HEK293 (cell line): ENCODE measurements around the gene GRID2.

Source experiments
- CTCF ChIA-PET: fragments of 350-600 bp; formaldehyde crosslinking; extraction: SDS; loops from one replicate; lab custom pipeline; 2021; ENCODE audit warnings: antibody characterized with exemption; lab: Yijun Ruan, JAX
- POLR2A ChIA-PET: fragments of 300-600 bp; formaldehyde crosslinking; extraction: SDS; loops from one replicate; lab custom pipeline; 2020; ENCODE audit warnings: antibody characterized with exemption, inconsistent platforms; lab: Yijun Ruan, JAX
- H3K27ac ChIP-seq: fragments of 200-500 bp; sonication (Bioruptor generic); 2 replicates; pipeline ENCODE4 v1.5.1; 2014; ENCODE audit warnings: low read depth, low read length, control low read depth, inconsistent platforms; ENCODE audit errors: extremely low read depth
- H3K36me3 ChIP-seq, 2 experiments: fragments of 200-500 bp in 1 of 2; sonication (Bioruptor generic) in 1 of 2; 1 replicate in 1 of 2; 2 replicates in 1 of 2; pipeline ENCODE4 v1.5.1; 2014 to 2017; ENCODE audit warnings: inconsistent platforms in 2 of 2, low read length in 2 of 2; ENCODE audit not compliant: control insufficient read depth in 2 of 2, insufficient read depth in 1 of 2
- H3K4me1 ChIP-seq: fragments of 200-500 bp; sonication (Bioruptor generic); 2 replicates; pipeline ENCODE4 v1.5.1; 2014; ENCODE audit warnings: mild to moderate bottlenecking, low read length, inconsistent platforms; ENCODE audit not compliant: control insufficient read depth, insufficient read depth
- H3K4me3 ChIP-seq: 2 replicates; pipeline ENCODE4 v1.5.1; 2011; ENCODE audit warnings: low read depth, mild to moderate bottlenecking, control low read depth, low read length, moderate library complexity
- H3K9me3 ChIP-seq: fragments of 200-500 bp; sonication (Bioruptor generic); 2 replicates; pipeline ENCODE4 v1.5.1; 2014; ENCODE audit warnings: low read depth, low read length, inconsistent platforms; ENCODE audit not compliant: control insufficient read depth, insufficient read depth
- IKZF3 ChIP-seq: fragments of 450-650 bp; IDR thresholded peaks from 2 replicates; pipeline ENCODE4 v1.5.0; 2018; ENCODE audit warnings: missing biosample characterization, mild to moderate bottlenecking, missing genetic modification characterization, moderate library complexity
- KLF10 ChIP-seq: fragments of 450-650 bp; IDR thresholded peaks from 2 replicates; pipeline ENCODE4 v1.5.1; 2018; ENCODE audit warnings: missing biosample characterization, mild to moderate bottlenecking, missing genetic modification characterization
- KLF8 ChIP-seq: fragments of 450-650 bp; formaldehyde crosslinking; IDR thresholded peaks from 2 replicates; pipeline ENCODE4 v1.5.1; 2016; ENCODE audit warnings: missing biosample characterization, missing genetic modification characterization
- PRDM6 ChIP-seq: fragments of 450-650 bp; formaldehyde crosslinking; IDR thresholded peaks from 2 replicates; pipeline ENCODE4 v1.5.1; 2017; ENCODE audit warnings: missing biosample characterization, missing genetic modification characterization
- ZFP41 ChIP-seq: fragments of 450-650 bp; formaldehyde crosslinking; IDR thresholded peaks from 2 replicates; pipeline ENCODE4 v1.5.1; 2016; ENCODE audit warnings: missing biosample characterization, missing genetic modification characterization, borderline replicate concordance
- ZNF140 ChIP-seq: fragments of 450-650 bp; formaldehyde crosslinking; IDR thresholded peaks from 2 replicates; pipeline ENCODE4 v1.5.1; 2016; ENCODE audit warnings: missing biosample characterization, missing genetic modification characterization
- ZNF19 ChIP-seq: fragments of 450-650 bp; formaldehyde crosslinking; IDR thresholded peaks from 2 replicates; pipeline ENCODE4; 2016; ENCODE audit warnings: missing biosample characterization, missing genetic modification characterization, low read depth
- ZNF214 ChIP-seq: fragments of 450-650 bp; formaldehyde crosslinking; IDR thresholded peaks from 2 replicates; pipeline ENCODE4 v1.5.1; 2017; ENCODE audit warnings: missing biosample characterization, mild to moderate bottlenecking, missing genetic modification characterization, borderline replicate concordance
- ZNF280C ChIP-seq: fragments of 450-650 bp; formaldehyde crosslinking; IDR thresholded peaks from 2 replicates; pipeline ENCODE4 v1.5.1; 2016; ENCODE audit warnings: missing biosample characterization, missing genetic modification characterization
- ZNF449 ChIP-seq: fragments of 450-650 bp; formaldehyde crosslinking; IDR thresholded peaks from 2 replicates; pipeline ENCODE4 v1.5.1; 2017; ENCODE audit warnings: missing biosample characterization, mild to moderate bottlenecking, missing genetic modification characterization, moderate library complexity
- ZNF664 ChIP-seq: fragments of 450-650 bp; formaldehyde crosslinking; IDR thresholded peaks from 2 replicates; pipeline ENCODE4 v1.5.1; 2016; ENCODE audit warnings: missing biosample characterization, missing genetic modification characterization
- ZNF677 ChIP-seq: fragments of 450-650 bp; IDR thresholded peaks from 2 replicates; pipeline ENCODE4 v1.5.0; 2018; ENCODE audit warnings: missing biosample characterization, mild to moderate bottlenecking, missing genetic modification characterization, moderate library complexity
- ZNF704 ChIP-seq: fragments of 450-650 bp; formaldehyde crosslinking; IDR thresholded peaks from 2 replicates; pipeline ENCODE4 v1.5.1; 2016; ENCODE audit warnings: missing biosample characterization, missing genetic modification characterization
- ZNF76 ChIP-seq: fragments of 450-650 bp; formaldehyde crosslinking; IDR thresholded peaks from 2 replicates; pipeline ENCODE4; 2016; ENCODE audit warnings: low read depth, missing biosample characterization, missing genetic modification characterization, borderline replicate concordance
- ZNF776 ChIP-seq: fragments of 450-650 bp; formaldehyde crosslinking; IDR thresholded peaks from 2 replicates; pipeline ENCODE4 v1.5.0; 2017; ENCODE audit warnings: missing biosample characterization, missing genetic modification characterization, borderline replicate concordance
- ZNF785 ChIP-seq: fragments of 450-650 bp; formaldehyde crosslinking; IDR thresholded peaks from 2 replicates; pipeline ENCODE4 v1.5.1; 2016; ENCODE audit warnings: missing biosample characterization, missing genetic modification characterization
- ZNF791 ChIP-seq: fragments of 450-650 bp; formaldehyde crosslinking; IDR thresholded peaks from 2 replicates; pipeline ENCODE4 v1.5.1; 2016; ENCODE audit warnings: missing biosample characterization, missing genetic modification characterization
- ZNF792 ChIP-seq: fragments of 450-650 bp; formaldehyde crosslinking; IDR thresholded peaks from 2 replicates; pipeline ENCODE4 v1.5.1; 2016; ENCODE audit warnings: missing biosample characterization, missing genetic modification characterization
- ZSCAN4 ChIP-seq: fragments of 450-650 bp; formaldehyde crosslinking; IDR thresholded peaks from 2 replicates; pipeline ENCODE4 v1.5.1; 2017; ENCODE audit warnings: missing biosample characterization, missing genetic modification characterization
- ZXDB ChIP-seq: fragments of 450-650 bp; formaldehyde crosslinking; IDR thresholded peaks from 2 replicates; pipeline ENCODE4 v1.5.1; 2016; ENCODE audit warnings: missing biosample characterization, missing genetic modification characterization
- TF ChIP-seq, protein P1 (sequence below): fragments of 450-650 bp; formaldehyde crosslinking; IDR thresholded peaks from 2 replicates; pipeline ENCODE4 v1.5.1; 2016; ENCODE audit warnings: missing biosample characterization, missing genetic modification characterization
- TF ChIP-seq, protein P2 (sequence below): fragments of 450-650 bp; formaldehyde crosslinking; IDR thresholded peaks from 2 replicates; pipeline ENCODE4 v1.5.1; 2016; ENCODE audit warnings: missing biosample characterization, missing genetic modification characterization, borderline replicate concordance

The GRID2 gene

DNA sequence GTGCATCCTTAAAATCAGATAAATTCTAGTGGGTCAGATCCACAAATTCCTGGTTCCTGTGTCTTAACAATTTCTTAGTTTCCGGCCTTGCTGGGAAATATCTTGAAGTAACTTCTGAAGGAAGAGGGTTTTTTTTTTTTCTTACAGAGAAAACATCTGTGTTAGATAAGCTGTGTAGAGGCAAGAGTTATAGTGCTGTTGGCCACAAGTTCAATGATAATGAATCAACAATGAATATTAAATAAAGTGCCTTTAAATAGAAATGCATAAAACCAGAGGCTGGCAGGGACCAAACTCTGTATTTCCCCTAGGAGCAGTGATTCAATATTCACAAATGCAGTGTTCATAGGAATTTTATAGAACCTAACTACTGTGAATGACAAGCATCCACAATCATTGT is 812.9 kb downstream of the GRID2 start (continued):
- TF ChIP-seq ZNF449 (tag by site-specific recombination), result no peak
- no peak for TF ChIP-seq ZSCAN4 (tag by site-specific recombination)
- TF ChIP-seq ZNF280C (tag by site-specific recombination), result no peak
- no peak for TF ChIP-seq IKZF3 (tag by site-specific recombination)
- no peak for TF ChIP-seq KLF8
- no peak for TF ChIP-seq ZFP41 (tag by site-specific recombination)
- no peak for TF ChIP-seq ZNF19 (tag by site-specific recombination)
- TF ChIP-seq, protein P1, sequence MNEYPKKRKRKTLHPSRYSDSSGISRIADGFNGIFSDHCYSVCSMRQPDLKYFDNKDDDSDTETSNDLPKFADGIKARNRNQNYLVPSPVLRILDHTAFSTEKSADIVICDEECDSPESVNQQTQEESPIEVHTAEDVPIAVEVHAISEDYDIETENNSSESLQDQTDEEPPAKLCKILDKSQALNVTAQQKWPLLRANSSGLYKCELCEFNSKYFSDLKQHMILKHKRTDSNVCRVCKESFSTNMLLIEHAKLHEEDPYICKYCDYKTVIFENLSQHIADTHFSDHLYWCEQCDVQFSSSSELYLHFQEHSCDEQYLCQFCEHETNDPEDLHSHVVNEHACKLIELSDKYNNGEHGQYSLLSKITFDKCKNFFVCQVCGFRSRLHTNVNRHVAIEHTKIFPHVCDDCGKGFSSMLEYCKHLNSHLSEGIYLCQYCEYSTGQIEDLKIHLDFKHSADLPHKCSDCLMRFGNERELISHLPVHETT (tag by site-specific recombination), result no peak

DNA sequence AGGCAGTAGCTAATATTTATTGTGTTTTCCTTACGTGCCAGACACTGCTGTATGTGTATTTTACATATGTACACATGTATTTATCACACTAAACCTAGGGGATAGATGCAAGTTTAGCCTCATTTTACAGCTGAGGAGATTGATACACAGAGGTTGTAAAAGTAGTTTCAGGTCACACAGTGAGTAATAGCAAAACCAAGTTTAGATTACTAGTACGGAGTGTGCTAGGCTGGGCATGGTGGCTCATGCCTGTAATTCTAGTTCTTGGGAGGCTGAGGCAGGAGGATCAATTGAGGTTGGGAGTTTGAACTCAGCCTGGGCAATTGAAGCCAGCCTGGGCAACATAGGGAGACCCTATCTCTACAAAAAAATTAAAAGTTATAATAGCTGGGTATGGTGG is 823.7 kb downstream of the GRID2 start:
- H3K36me3 ChIP-seq, result no peaks in the 10 kb centered on the region
- no peaks in the 10 kb centered on the region for H3K9me3 ChIP-seq
- CTCF ChIA-PET, result no interaction called here
- no peak overlapping the region for H3K27ac ChIP-seq
- no peak overlapping the region for H3K4me3 ChIP-seq
- no peaks in the 10 kb centered on the region for H3K4me1 ChIP-seq
- POLR2A ChIA-PET, result no interaction called here
- TF ChIP-seq ZNF791 (tag by site-specific recombination), result no peak
- TF ChIP-seq ZNF76 (tag by site-specific recombination), result no peak
- TF ChIP-seq, protein P2, sequence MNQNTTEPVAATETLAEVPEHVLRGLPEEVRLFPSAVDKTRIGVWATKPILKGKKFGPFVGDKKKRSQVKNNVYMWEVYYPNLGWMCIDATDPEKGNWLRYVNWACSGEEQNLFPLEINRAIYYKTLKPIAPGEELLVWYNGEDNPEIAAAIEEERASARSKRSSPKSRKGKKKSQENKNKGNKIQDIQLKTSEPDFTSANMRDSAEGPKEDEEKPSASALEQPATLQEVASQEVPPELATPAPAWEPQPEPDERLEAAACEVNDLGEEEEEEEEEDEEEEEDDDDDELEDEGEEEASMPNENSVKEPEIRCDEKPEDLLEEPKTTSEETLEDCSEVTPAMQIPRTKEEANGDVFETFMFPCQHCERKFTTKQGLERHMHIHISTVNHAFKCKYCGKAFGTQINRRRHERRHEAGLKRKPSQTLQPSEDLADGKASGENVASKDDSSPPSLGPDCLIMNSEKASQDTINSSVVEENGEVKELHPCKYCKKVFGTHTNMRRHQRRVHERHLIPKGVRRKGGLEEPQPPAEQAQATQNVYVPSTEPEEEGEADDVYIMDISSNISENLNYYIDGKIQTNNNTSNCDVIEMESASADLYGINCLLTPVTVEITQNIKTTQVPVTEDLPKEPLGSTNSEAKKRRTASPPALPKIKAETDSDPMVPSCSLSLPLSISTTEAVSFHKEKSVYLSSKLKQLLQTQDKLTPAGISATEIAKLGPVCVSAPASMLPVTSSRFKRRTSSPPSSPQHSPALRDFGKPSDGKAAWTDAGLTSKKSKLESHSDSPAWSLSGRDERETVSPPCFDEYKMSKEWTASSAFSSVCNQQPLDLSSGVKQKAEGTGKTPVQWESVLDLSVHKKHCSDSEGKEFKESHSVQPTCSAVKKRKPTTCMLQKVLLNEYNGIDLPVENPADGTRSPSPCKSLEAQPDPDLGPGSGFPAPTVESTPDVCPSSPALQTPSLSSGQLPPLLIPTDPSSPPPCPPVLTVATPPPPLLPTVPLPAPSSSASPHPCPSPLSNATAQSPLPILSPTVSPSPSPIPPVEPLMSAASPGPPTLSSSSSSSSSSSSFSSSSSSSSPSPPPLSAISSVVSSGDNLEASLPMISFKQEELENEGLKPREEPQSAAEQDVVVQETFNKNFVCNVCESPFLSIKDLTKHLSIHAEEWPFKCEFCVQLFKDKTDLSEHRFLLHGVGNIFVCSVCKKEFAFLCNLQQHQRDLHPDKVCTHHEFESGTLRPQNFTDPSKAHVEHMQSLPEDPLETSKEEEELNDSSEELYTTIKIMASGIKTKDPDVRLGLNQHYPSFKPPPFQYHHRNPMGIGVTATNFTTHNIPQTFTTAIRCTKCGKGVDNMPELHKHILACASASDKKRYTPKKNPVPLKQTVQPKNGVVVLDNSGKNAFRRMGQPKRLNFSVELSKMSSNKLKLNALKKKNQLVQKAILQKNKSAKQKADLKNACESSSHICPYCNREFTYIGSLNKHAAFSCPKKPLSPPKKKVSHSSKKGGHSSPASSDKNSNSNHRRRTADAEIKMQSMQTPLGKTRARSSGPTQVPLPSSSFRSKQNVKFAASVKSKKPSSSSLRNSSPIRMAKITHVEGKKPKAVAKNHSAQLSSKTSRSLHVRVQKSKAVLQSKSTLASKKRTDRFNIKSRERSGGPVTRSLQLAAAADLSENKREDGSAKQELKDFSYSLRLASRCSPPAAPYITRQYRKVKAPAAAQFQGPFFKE (tag by site-specific recombination), result no peak
- no peak for TF ChIP-seq ZNF140 (tag by site-specific recombination)
- TF ChIP-seq ZNF792, result no peak
- TF ChIP-seq KLF10, result no peak
- no peak for TF ChIP-seq ZNF776
- no peak for TF ChIP-seq ZNF664
- TF ChIP-seq ZNF785, result no peak
- TF ChIP-seq ZNF704 (tag by site-specific recombination), result no peak
- no peak for TF ChIP-seq ZXDB
- TF ChIP-seq PRDM6 (tag by site-specific recombination), result no peak
- no peak for TF ChIP-seq ZNF214 (tag by site-specific recombination)
- TF ChIP-seq ZNF677 (tag by site-specific recombination), result no peak
